ENCODE data around the gene TUBA1B.

DNA sequence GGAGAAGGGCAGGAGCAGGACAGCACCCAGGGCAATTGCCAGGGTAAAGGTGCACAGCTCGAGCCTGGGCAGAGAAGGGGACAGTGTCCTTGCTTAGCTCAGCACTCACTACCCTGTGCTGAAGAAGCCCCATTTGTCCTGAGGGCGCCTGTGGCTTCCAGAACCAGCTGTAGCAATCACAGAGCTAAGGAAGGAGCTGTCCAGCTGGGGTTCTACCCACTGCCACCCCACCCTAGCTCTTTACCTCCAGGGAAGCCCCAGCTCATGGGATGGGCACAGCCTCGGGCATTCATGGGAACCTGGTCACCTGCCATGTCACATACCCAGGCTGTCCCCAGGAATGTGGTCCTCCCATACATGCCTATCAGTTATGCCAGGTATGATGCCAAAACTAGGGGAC lies 26.4 kb downstream of the TUBA1B start:
- TF ChIP-seq CTCF (conservative IDR thresholded peaks at IDR 0.05; ENCODE audit: low read length) (no peak), EZH2phosphoT487 (IDR thresholded peaks at IDR 0.05; ENCODE audit: borderline replicate concordance, low read depth, low read length) (no peak)
